Endothelial cell of umbilical vein (primary cell): ENCODE results near the gene SH3RF1. TPM values are rescaled to one million over a fixed set of nuclear protein-coding genes. Genes with fewer than 3 reads are reported as not detected.

Experiments
- BruUV-seq: library from RNA; stranded (reverse); fragments of 400-500 nt; replicated peaks from 2 replicates; lab custom pipeline; 2021; lab: Mats Ljungman, UMichigan
- CTCF ChIA-PET: fragments of 300-600, 350-600 bp; sonication (Branson Sonifier 250); formaldehyde crosslinking; loops from one replicate; lab custom pipeline; 2021; ENCODE audit warnings: antibody characterized with exemption, inconsistent platforms; lab: Charles Lee
- POLR2A ChIA-PET: fragments of 300-600, 350-600 bp; sonication (Branson Sonifier 250); formaldehyde crosslinking; loops from one replicate; lab custom pipeline; 2021; ENCODE audit warnings: antibody characterized with exemption, inconsistent platforms; lab: Charles Lee
- DNase-seq: peaks from one replicate; pipeline ENCODE4 v3.0.0-alpha.2; 2011; ENCODE audit warnings: low read depth, low spot score
- FAIRE-seq: peaks from 2 replicates; lab custom pipeline; 2011; peaks lifted over from hg19 to GRCh38; lab: Jason Lieb, UNC
- H2AFZ ChIP-seq: 2 replicates; pipeline ENCODE4 v1.6.0; 2012; ENCODE audit warnings: low read depth, low read length, control low read depth, inconsistent platforms
- H3K27ac ChIP-seq: 2 replicates; pipeline ENCODE4 v1.5.1; 2011; ENCODE audit warnings: low read depth, mild to moderate bottlenecking, control low read depth, low read length, moderate library complexity; ENCODE audit not compliant: insufficient read depth
- H3K27me3 ChIP-seq, 2 experiments: 2 replicates each; pipeline versions ENCODE4 v1.6.0 to v1.6.1; 2011; ENCODE audit warnings: low read length in 2 of 2, mixed read lengths in 1 of 2; ENCODE audit not compliant: control insufficient read depth in 2 of 2, insufficient read depth in 2 of 2
- H3K36me3 ChIP-seq, 2 experiments: 2 replicates in 1 of 2; 3 replicates in 1 of 2; pipeline ENCODE4 v1.5.1; 2011; ENCODE audit warnings: low read length in 2 of 2, mild to moderate bottlenecking in 1 of 2, moderate library complexity in 1 of 2; ENCODE audit not compliant: control insufficient read depth in 2 of 2, insufficient read depth in 2 of 2; ENCODE audit errors: extremely low read depth in 1 of 2
- H3K4me1 ChIP-seq: 3 replicates; pipeline ENCODE4 v1.5.1; 2011; ENCODE audit warnings: mild to moderate bottlenecking, low read length; ENCODE audit not compliant: control insufficient read depth, insufficient read depth; ENCODE audit errors: extremely low read depth
- H3K4me2 ChIP-seq: 2 replicates; pipeline ENCODE4 v1.6.1; 2011; ENCODE audit warnings: low read length, control low read depth, mixed read lengths; ENCODE audit not compliant: insufficient read depth
- H3K4me3 ChIP-seq, 3 experiments: fragments of 200-600 bp in 1 of 3; sonication (generic), shearing (Covaris generic) in 1 of 3; replicated peaks in 1 of 3; 2 replicates each; pipeline ENCODE4 v1.5.1; 2011 to 2016; ENCODE audit warnings: control low read depth in 3 of 3, low read length in 3 of 3, mild to moderate bottlenecking in 2 of 3, inconsistent platforms in 1 of 3, low read depth in 1 of 3, moderate library complexity in 1 of 3; ENCODE audit not compliant: insufficient read depth in 1 of 3
- H3K79me2 ChIP-seq: 2 replicates; pipeline ENCODE4 v1.6.0; 2012; ENCODE audit warnings: low read length, inconsistent platforms; ENCODE audit not compliant: control insufficient read depth, insufficient read depth
- H3K9ac ChIP-seq: replicated peaks from 2 replicates; pipeline ENCODE3; 2011; ENCODE audit warnings: low read length, control low read depth; ENCODE audit not compliant: insufficient read depth; ENCODE audit errors: extremely low read depth
- H3K9me1 ChIP-seq: replicated peaks from 3 replicates; pipeline ENCODE4 v1.6.0; 2011; ENCODE audit warnings: mild to moderate bottlenecking, low read length; ENCODE audit not compliant: control insufficient read depth, insufficient read depth; ENCODE audit errors: extremely low read depth
- H3K9me3 ChIP-seq: replicated peaks from 2 replicates; pipeline ENCODE4 v1.5.1; 2012; ENCODE audit warnings: low read length, inconsistent platforms; ENCODE audit not compliant: control insufficient read depth, insufficient read depth
- H4K20me1 ChIP-seq: replicated peaks from 2 replicates; pipeline ENCODE3; 2011; ENCODE audit warnings: mild to moderate bottlenecking, low read length; ENCODE audit not compliant: control insufficient read depth, insufficient read depth; ENCODE audit errors: extremely low read depth
- CTCF ChIP-seq, 2 donors: IDR thresholded peaks; 1 replicate in 1 of 2; 2 replicates in 1 of 2; pipeline ENCODE4 v1.5.1; 2011; ENCODE audit warnings: low read length in 2 of 2, mild to moderate bottlenecking in 2 of 2, moderate library complexity in 2 of 2, control low read depth in 1 of 2, inconsistent platforms in 1 of 2, low read depth in 1 of 2; ENCODE audit not compliant: insufficient read depth in 1 of 2; ENCODE audit errors: extremely low read depth in 1 of 2
- FOS ChIP-seq: IDR thresholded peaks from 2 replicates; pipeline ENCODE4 v1.6.1; 2011; ENCODE audit warnings: mild to moderate bottlenecking, low read length, moderate library complexity, borderline replicate concordance; ENCODE audit not compliant: insufficient read depth
- JUN ChIP-seq: IDR thresholded peaks from 2 replicates; pipeline ENCODE4 v1.6.1; 2011; ENCODE audit warnings: borderline replicate concordance, low read depth; ENCODE audit not compliant: insufficient read length, insufficient read depth
- MAX ChIP-seq: IDR thresholded peaks from 2 replicates; pipeline ENCODE4 v1.6.1; 2011; ENCODE audit not compliant: insufficient read depth, insufficient read length
- MYC ChIP-seq: IDR thresholded peaks from one replicate; pipeline ENCODE4 v1.6.1; 2011; ENCODE audit warnings: mild to moderate bottlenecking, low read depth, low read length
- POLR2A ChIP-seq: IDR thresholded peaks from 2 replicates; pipeline ENCODE4 v1.6.1; 2012; ENCODE audit warnings: low read depth, mild to moderate bottlenecking, control low read depth, low read length
- POLR2AphosphoS5 ChIP-seq: IDR thresholded peaks from 2 replicates; pipeline ENCODE4 v1.6.1; 2012; ENCODE audit warnings: low read depth, mild to moderate bottlenecking, control low read depth, low read length, moderate library complexity; ENCODE audit not compliant: insufficient read depth
- dilution Hi-C: fragments of 300-500 bp; cut with MboI; formaldehyde crosslinking; loops from one replicate; pipeline ENCODE4 v1.15.0; 2019; ENCODE audit warnings: low sequenced_read_pairs; ENCODE audit not compliant: extremely low pct_ligation_motif_present
- intact Hi-C: fragments of 100-400 bp; cut with micrococcal nuclease; formaldehyde crosslinking; loops from one replicate; pipeline ENCODE4 v1.10.0; 2022
- polyA plus RNA-seq, 4 experiments: library from polyadenylated mRNA; depleted of rRNA in 3 of 4; stranded (reverse) in 3 of 4; unstranded in 1 of 4; fragments of >200 nt; gene quantifications; 2 replicates each; pipeline versions ENCODE4 v1.2.1 to v1.2.3, GENCODE V29; 2011 to 2012; ENCODE audit warnings: missing spikeins in 1 of 4
- total RNA-seq: library from RNA; stranded (reverse); gene quantifications from 2 replicates; pipeline ENCODE4 v1.2.3, GENCODE V29; 2021

The SH3RF1 gene
- total and polyA plus RNA-seq, 2 donors (not counting 3 experiments of a cell fraction or from before 2014, with no cell fraction given), result 16.2 to 24.9 TPM

- intact Hi-C loops (no loop called here), dilution Hi-C loops (no loop called here)
- H2AFZ ChIP-seq, result no peak overlapping the region
- no peak overlapping the region for H3K4me3 ChIP-seq
- H3K79me2 ChIP-seq, result peaks cover 22% of the 10 kb centered on the region
- BruUV-seq, result no TSS peak
- H4K20me1 ChIP-seq, result no peaks in the 10 kb centered on the region
- CTCF ChIA-PET, result no interaction called here
- no peak overlapping the region for H3K4me2 ChIP-seq
- FAIRE-seq (no peak), DNase-seq (peak; percentile 42)
- H3K9me3 ChIP-seq, result no peaks in the 10 kb centered on the region
- H3K9me1 ChIP-seq, result no peaks in the 10 kb centered on the region
- peaks cover 2 to 11% of the 10 kb centered on the region in 2 experiments for H3K36me3 ChIP-seq
- H3K9ac ChIP-seq, result no peak overlapping the region
- TF ChIP-seq JUN (peak; percentile 38), FOS (no peak), MYC (no peak), POLR2AphosphoS5 (no peak), POLR2A (no peak), CTCF (IDR thresholded peaks at IDR 0.05; ENCODE audit: extremely low read depth in 1 of 2, insufficient read depth in 1 of 2, low read depth in 1 of 2, low read length in 2 of 2) (no peak)
- no peaks in the 10 kb centered on the region for H3K27me3 ChIP-seq
- peak overlapping the region; percentile 7 for H3K27ac ChIP-seq
- H3K4me1 ChIP-seq, result peaks cover 58% of the 10 kb centered on the region
- POLR2A ChIA-PET, result no interaction called here
Observed at GRCh38 chr4:169151671-169152070, 119.1 kb downstream of the SH3RF1 start.

- FAIRE-seq (no peak), DNase-seq (peak; percentile 19)
- CTCF ChIA-PET, result no interaction called here
- POLR2A ChIA-PET, result no interaction called here
- TF ChIP-seq POLR2AphosphoS5 (no peak), MAX (no peak)
- H3K27me3 ChIP-seq, result no peaks in the 10 kb centered on the region
- no peak overlapping the region for H3K4me2 ChIP-seq
- no TSS peak for BruUV-seq
- peaks cover 0 to 9% of the 10 kb centered on the region in 2 experiments for H3K36me3 ChIP-seq
- no peak overlapping the region for H2AFZ ChIP-seq
- intact Hi-C loops, result no loop called here
- H3K27ac ChIP-seq, result no peak overlapping the region
- no peak overlapping the region for H3K9ac ChIP-seq
- peaks cover 59% of the 10 kb centered on the region for H3K4me1 ChIP-seq
- dilution Hi-C loops, result no loop called here
- no peaks in the 10 kb centered on the region for H3K9me3 ChIP-seq
- no peak overlapping the region for H3K4me3 ChIP-seq
- H3K79me2 ChIP-seq, result peaks cover 15% of the 10 kb centered on the region
- no peaks in the 10 kb centered on the region for H3K9me1 ChIP-seq
- H4K20me1 ChIP-seq, result no peaks in the 10 kb centered on the region
Observed at GRCh38 chr4:169150806-169151205, 120.0 kb downstream of the SH3RF1 start.
